ENCODE results near the gene GGN.
"Not testable (repeated sequence)": the region's sequence is repeated elsewhere in the genome, so short reads cannot be mapped to it uniquely, and the experiment has no call there.

DNA sequence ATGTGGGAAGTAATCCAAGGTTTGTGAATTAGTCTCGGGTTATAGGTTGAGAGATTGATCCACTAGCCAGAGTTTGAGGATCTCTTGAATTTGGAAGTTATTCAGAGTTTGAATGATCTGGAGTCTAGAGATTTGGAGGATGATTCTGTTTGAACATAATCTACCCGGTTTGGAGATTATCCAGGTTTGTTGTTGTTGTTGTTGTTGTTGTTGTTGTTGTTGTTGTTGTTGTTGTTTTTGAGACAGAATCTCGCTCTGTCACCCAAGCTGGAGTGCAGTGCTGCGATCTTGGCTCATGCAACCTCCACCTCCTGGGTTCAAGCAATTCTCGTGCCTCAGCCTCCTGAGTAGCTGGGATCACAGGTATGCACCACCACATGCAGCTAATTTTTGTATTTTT, 24.1 kb upstream of the GGN start:
- TF ChIP-seq POLR2A (IDR thresholded peaks at IDR 0.05; ENCODE audit: low read length); GATA1 (IDR thresholded peaks at IDR 0.05; ENCODE audit: low read depth, low read length): not testable (repeated sequence)

Data from erythroblast (primary cell).